Liver (tissue), 10 donors: ENCODE results near the gene SH3BP1. TPM values are rescaled to one million over a fixed set of nuclear protein-coding genes. Genes with fewer than 3 reads are reported as not detected.

Experiments used
- DNase-seq: peaks from one replicate; pipeline ENCODE4 v3.0.0-alpha.2; 2017; ENCODE audit warnings: low spot score
- H3K27ac ChIP-seq, 2 donors: one replicate each; pipeline ENCODE4 v1.7.0; 2013; ENCODE audit warnings: inconsistent platforms in 2 of 2, low read length in 2 of 2, control low read depth in 1 of 2, low read depth in 1 of 2, mild to moderate bottlenecking in 1 of 2
- H3K27me3 ChIP-seq, 4 donors: one replicate each; pipeline versions ENCODE4 v1.6.1 to v1.7.0; 2013; ENCODE audit warnings: low read length in 3 of 4, inconsistent platforms in 1 of 4, mild to moderate bottlenecking in 1 of 4, moderate library complexity in 1 of 4; ENCODE audit not compliant: control insufficient read depth in 4 of 4, insufficient read depth in 4 of 4
- H3K36me3 ChIP-seq, 4 donors: one replicate each; pipeline versions ENCODE4 v1.6.1 to v1.7.0; 2013; ENCODE audit warnings: low read length in 3 of 4, mild to moderate bottlenecking in 3 of 4, low read depth in 1 of 4, moderate library complexity in 1 of 4; ENCODE audit not compliant: control insufficient read depth in 4 of 4, insufficient read depth in 3 of 4
- H3K4me1 ChIP-seq, 4 donors: one replicate each; pipeline versions ENCODE4 v1.6.1 to v1.7.0; 2013; ENCODE audit warnings: low read length in 3 of 4, mild to moderate bottlenecking in 3 of 4, moderate library complexity in 1 of 4; ENCODE audit not compliant: control insufficient read depth in 4 of 4, insufficient read depth in 4 of 4
- H3K4me3 ChIP-seq, 3 donors: one replicate each; pipeline versions ENCODE4 v1.6.1 to v1.7.0; 2013; ENCODE audit warnings: low read length in 3 of 3, control low read depth in 1 of 3, low read depth in 1 of 3, mild to moderate bottlenecking in 1 of 3
- H3K9ac ChIP-seq, 2 donors: one replicate each; pipeline ENCODE4 v1.7.0; 2013; ENCODE audit warnings: low read length in 2 of 2, mild to moderate bottlenecking in 2 of 2, moderate library complexity in 2 of 2, control low read depth in 1 of 2, low read depth in 1 of 2
- H3K9me3 ChIP-seq, 4 donors: one replicate each; pipeline versions ENCODE4 v1.6.1 to v1.7.0; 2013; ENCODE audit warnings: low read length in 3 of 4; ENCODE audit not compliant: control insufficient read depth in 4 of 4
- CTCF ChIP-seq: fragments of 150-350 bp; IDR thresholded peaks from 2 replicates; pipeline ENCODE4 v1.5.1; 2017; ENCODE audit warnings: improper control_type of control experiment, low read depth, low read length; ENCODE audit not compliant: missing input control
- EGR1 ChIP-seq, 2 donors: IDR thresholded peaks; 2 replicates each; pipeline ENCODE4 v1.6.1; 2016 to 2018; ENCODE audit warnings: antibody characterized with exemption in 2 of 2, low read depth in 2 of 2
- FOXA1 ChIP-seq: IDR thresholded peaks from 2 replicates; pipeline ENCODE4 v1.6.1; 2016; ENCODE audit warnings: antibody characterized with exemption
- FOXA2 ChIP-seq: IDR thresholded peaks from 2 replicates; pipeline ENCODE4 v1.6.1; 2016; ENCODE audit warnings: antibody characterized with exemption
- GABPA ChIP-seq, 2 donors: IDR thresholded peaks in 1 of 2; conservative IDR thresholded peaks in 1 of 2; 2 replicates each; pipeline ENCODE4 v1.6.1; 2016; ENCODE audit warnings: antibody characterized with exemption in 2 of 2, mild to moderate bottlenecking in 1 of 2, moderate library complexity in 1 of 2
- HNF4A ChIP-seq, 2 donors: conservative IDR thresholded peaks; 2 replicates each; pipeline ENCODE4 v1.6.1; 2016; ENCODE audit warnings: antibody characterized with exemption in 2 of 2, mild to moderate bottlenecking in 2 of 2
- HNF4G ChIP-seq: IDR thresholded peaks from 2 replicates; pipeline ENCODE4 v1.6.1; 2016; ENCODE audit warnings: antibody characterized with exemption
- JUND ChIP-seq, 2 donors: IDR thresholded peaks; 2 replicates each; pipeline ENCODE4 v1.6.1; 2016; ENCODE audit warnings: antibody characterized with exemption in 2 of 2
- MAX ChIP-seq: IDR thresholded peaks from 2 replicates; pipeline ENCODE4 v1.6.1; 2016; ENCODE audit warnings: antibody characterized with exemption
- NR2F2 ChIP-seq: IDR thresholded peaks from 2 replicates; pipeline ENCODE4 v1.6.1; 2016; ENCODE audit warnings: antibody characterized with exemption
- RAD21 ChIP-seq, 2 donors: IDR thresholded peaks; 2 replicates each; pipeline ENCODE4 v1.6.1; 2016; ENCODE audit warnings: antibody characterized with exemption in 2 of 2, mild to moderate bottlenecking in 2 of 2
- REST ChIP-seq: IDR thresholded peaks from 2 replicates; pipeline ENCODE4 v1.6.1; 2016; ENCODE audit warnings: antibody characterized with exemption, mild to moderate bottlenecking
- RXRA ChIP-seq, 2 donors: IDR thresholded peaks; 2 replicates each; pipeline ENCODE4 v1.6.1; 2017 to 2018; ENCODE audit warnings: antibody characterized with exemption in 2 of 2, mild to moderate bottlenecking in 1 of 2
- SP1 ChIP-seq: IDR thresholded peaks from 2 replicates; pipeline ENCODE4 v1.6.1; 2018; ENCODE audit warnings: antibody characterized with exemption, mild to moderate bottlenecking
- TAF1 ChIP-seq: conservative IDR thresholded peaks from 2 replicates; pipeline ENCODE4 v1.6.1; 2016; ENCODE audit warnings: antibody characterized with exemption, mild to moderate bottlenecking
- ZBTB33 ChIP-seq: IDR thresholded peaks from 2 replicates; pipeline ENCODE4 v1.6.1; 2016; ENCODE audit warnings: antibody characterized with exemption
- WGBS: extraction: QIAGEN DNeasy Blood & Tissue Kit; methylation state at CpG from one replicate; pipeline ENCODE4 v1.1.7; 2013; 5-methylcytosine and 5-hydroxymethylcytosine counted together
- polyA plus RNA-seq, 2 donors: library from polyadenylated mRNA; stranded (reverse) in 1 of 2; unstranded in 1 of 2; fragments of 200-250 nt in 1 of 2; fragments of >200 nt in 1 of 2; fragmentation: Nextera tagmentation in 1 of 2; extraction: Ambion mirVana in 1 of 2; gene quantifications; one replicate each; pipeline versions ENCODE4 v1.2.1 to v1.2.3, GENCODE V29; 2013 to 2015
- small RNA-seq: library from RNA; depleted of rRNA; stranded (forward); fragments of <200 nt; gene quantifications from one replicate; pipeline ENCODE3, GENCODE V24; 2014
- total RNA-seq, 2 donors: library from RNA; depleted of rRNA; stranded (reverse); fragments of >200 nt; gene quantifications; one replicate each; pipeline ENCODE4 v1.2.3, GENCODE V29; 2014
- donor health status: healthy.
- donor health status: healthy.
- donor health status: healthy.
- donor health status: healthy.
- donor health status: healthy.

The SH3BP1 gene
- total and polyA plus RNA-seq, 4 donors, result 0.24 to 8.2 (median 2.7) TPM

- H3K4me1 ChIP-seq, result peaks cover 0 to 6% (median under 1%) of the 10 kb centered on the region in 4 donors
- H3K36me3 ChIP-seq, result peaks cover 0 to 3% (median 0%) of the 10 kb centered on the region in 4 donors
These were observed 65.2 kb downstream of the SH3BP1 start for GRCh38 chr22:37704645-37705044.

GRCh38 chr22:37705205-37705604 lies 65.7 kb downstream of the SH3BP1 start:
- no peak for TF ChIP-seq CTCF
- no peak for TF ChIP-seq FOXA1
- no peak for TF ChIP-seq FOXA2
- TF ChIP-seq GABPA (IDR thresholded peaks at IDR 0.05 in 1 of 2, conservative IDR thresholded peaks at IDR 0.05 in 1 of 2), result no peak
- TF ChIP-seq SP1, result no peak
- no peak for TF ChIP-seq RXRA (IDR thresholded peaks at IDR 0.05)
- TF ChIP-seq TAF1, result no peak
- no peak overlapping the region for H3K27ac ChIP-seq
- 93% methylated on average over 3 of the region's 3 CpGs for whole genome bisulfite sequencing

More at GRCh38 chr22:37704645-37705044, 65.2 kb downstream of the SH3BP1 start:
- DNase-seq, result no peak
- Histone ChIP-seq H3K4me3 (no peak overlapping the region), H3K27me3 (no peaks in the 10 kb centered on the region), H3K9me3 (no peaks in the 10 kb centered on the region), H3K9ac (no peak overlapping the region), H3K27ac (no peak overlapping the region)
- 87% methylated on average over 3 of the region's 3 CpGs for WGBS
- TF ChIP-seq RXRA (IDR thresholded peaks at IDR 0.05) (no peak), REST (no peak), EGR1 (IDR thresholded peaks at IDR 0.05; ENCODE audit: low read depth in 2 of 2) (no peak), JUND (IDR thresholded peaks at IDR 0.05) (no peak), FOXA2 (no peak), FOXA1 (no peak), NR2F2 (no peak), RAD21 (IDR thresholded peaks at IDR 0.05) (no peak), TAF1 (no peak), GABPA (IDR thresholded peaks at IDR 0.05 in 1 of 2, conservative IDR thresholded peaks at IDR 0.05 in 1 of 2) (no peak), ZBTB33 (no peak), HNF4A (conservative IDR thresholded peaks at IDR 0.05) (no peak), MAX (no peak), SP1 (no peak), HNF4G (no peak)

More at GRCh38 chr22:37705205-37705604, 65.7 kb downstream of the SH3BP1 start:
- DNase-seq, result no peak
- H3K9ac ChIP-seq, result no peak overlapping the region
- H3K27me3 ChIP-seq, result no peaks in the 10 kb centered on the region
- peaks cover 0 to 3% (median 0%) of the 10 kb centered on the region in 4 donors for H3K36me3 ChIP-seq
- H3K9me3 ChIP-seq, result no peaks in the 10 kb centered on the region
- H3K4me1 ChIP-seq, result peaks cover 0 to 6% (median under 1%) of the 10 kb centered on the region in 4 donors
- no peak overlapping the region for H3K4me3 ChIP-seq

Small RNAs within 50 kb of the gene (small RNA-seq; reads per million reads assigned to genes)
- not detected for gene RN7SL385P

Other genes with a start within 250 kb of the SH3BP1 start
- under 1 TPM; 0.08 to 0.19 TPM for gene ELFN2, start 212.2 kb upstream of the SH3BP1 start, total RNA-seq
- gene ELFN2, start 212.2 kb upstream of the SH3BP1 start, polyA plus RNA-seq, result under 1 TPM in 1 of 2 donors, not detected in 1; 0.07 TPM
- gene MFNG, start 153.3 kb upstream of the SH3BP1 start, total RNA-seq, result 1 to 10 TPM; 6.9 to 7.9 TPM
- 10 to 100 TPM in 1 of 2 donors, 1 to 10 TPM in 1; 5.0 to 10.7 TPM for gene MFNG, start 153.3 kb upstream of the SH3BP1 start, polyA plus RNA-seq
- gene CARD10, start 120.3 kb upstream of the SH3BP1 start, total RNA-seq, result 1 to 10 TPM; 7.8 to 8.9 TPM
- gene CARD10, start 120.3 kb upstream of the SH3BP1 start, polyA plus RNA-seq, result 10 to 100 TPM in 1 of 2 donors, 1 to 10 TPM in 1; 7.9 to 14.0 TPM
- gene CDC42EP1, start 79.2 kb upstream of the SH3BP1 start, total RNA-seq, result 10 to 100 TPM; 10.2 to 18.8 TPM
- gene CDC42EP1, start 79.2 kb upstream of the SH3BP1 start, polyA plus RNA-seq, result 10 to 100 TPM; 43.6 to 66.6 TPM
- 1 to 10 TPM in 1 of 2 donors, under 1 TPM in 1; 0.33 to 3.4 TPM for gene LGALS2, start 59.6 kb upstream of the SH3BP1 start, total RNA-seq
- 1 to 10 TPM in 1 of 2 donors, under 1 TPM in 1; 0.81 to 2.3 TPM for gene LGALS2, start 59.6 kb upstream of the SH3BP1 start, polyA plus RNA-seq
- 10 to 100 TPM; 17.4 to 26.4 TPM for gene GGA1, start 30.8 kb upstream of the SH3BP1 start, total RNA-seq
- 10 to 100 TPM; 15.1 to 18.2 TPM for gene GGA1, start 30.8 kb upstream of the SH3BP1 start, polyA plus RNA-seq
- gene PDXP, start 19.1 kb downstream of the SH3BP1 start, total RNA-seq, result 10 to 100 TPM; 23.4 to 32.4 TPM
- 10 to 100 TPM; 24.7 to 42.2 TPM for gene PDXP, start 19.1 kb downstream of the SH3BP1 start, polyA plus RNA-seq
- 10 to 100 TPM; 35.6 to 74.9 TPM for gene LGALS1, start 36.0 kb downstream of the SH3BP1 start, total RNA-seq
- 100 to 1,000 TPM; 108 to 138 TPM for gene LGALS1, start 36.0 kb downstream of the SH3BP1 start, polyA plus RNA-seq
- 10 to 100 TPM; 11.3 to 16.5 TPM for gene NOL12, start 46.7 kb downstream of the SH3BP1 start, total RNA-seq
- gene NOL12, start 46.7 kb downstream of the SH3BP1 start, polyA plus RNA-seq, result 10 to 100 TPM in 1 of 2 donors, 1 to 10 TPM in 1; 6.9 to 11.6 TPM
- 10 to 100 TPM; 24.8 to 41.1 TPM for gene TRIOBP, start 57.4 kb downstream of the SH3BP1 start, total RNA-seq
- gene TRIOBP, start 57.4 kb downstream of the SH3BP1 start, polyA plus RNA-seq, result 10 to 100 TPM in 1 of 2 donors, 1 to 10 TPM in 1; 4.8 to 18.3 TPM
- gene GCAT, start 168.3 kb downstream of the SH3BP1 start, total RNA-seq, result 10 to 100 TPM; 27.7 to 31.8 TPM
- 10 to 100 TPM; 20.7 to 32.6 TPM for gene GCAT, start 168.3 kb downstream of the SH3BP1 start, polyA plus RNA-seq
- gene GALR3, start 183.7 kb downstream of the SH3BP1 start, total RNA-seq, result not detected
- not detected for gene GALR3, start 183.7 kb downstream of the SH3BP1 start, polyA plus RNA-seq
- gene ANKRD54, start 204.7 kb downstream of the SH3BP1 start, total RNA-seq, result 10 to 100 TPM; 13.7 to 25.5 TPM
- gene ANKRD54, start 204.7 kb downstream of the SH3BP1 start, polyA plus RNA-seq, result 10 to 100 TPM; 10.7 to 11.3 TPM
- 100 to 1,000 TPM; 103 to 217 TPM for gene EIF3L, start 209.8 kb downstream of the SH3BP1 start, total RNA-seq
- 100 to 1,000 TPM; 104 to 117 TPM for gene EIF3L, start 209.8 kb downstream of the SH3BP1 start, polyA plus RNA-seq